HepG2 (cell line): ENCODE measurements around the gene COPS9.

ENCODE experiments used
- CHD2 ChIP-seq: IDR thresholded peaks from 2 replicates; pipeline ENCODE4 v1.6.1; 2011; ENCODE audit warnings: low read depth, low read length, improper control_type of control experiment
- CTCF ChIP-seq: sonication (generic); formaldehyde crosslinking; IDR thresholded peaks from 2 replicates; pipeline ENCODE4 v1.5.0; 2020; ENCODE audit warnings: mild to moderate bottlenecking, missing genetic modification reagents, moderate library complexity
- ESRRA ChIP-seq: sonication (generic); formaldehyde crosslinking; IDR thresholded peaks from 2 replicates; pipeline ENCODE4 v1.5.1; 2020; ENCODE audit warnings: mild to moderate bottlenecking, low read depth, missing genetic modification reagents
- FIP1L1 ChIP-seq: fragments of 200-400 bp; formaldehyde crosslinking; IDR thresholded peaks from 2 replicates; pipeline ENCODE4 v1.6.1; 2018; ENCODE audit warnings: low read depth, mild to moderate bottlenecking, low read length, moderate library complexity, borderline replicate concordance; ENCODE audit not compliant: insufficient read depth
- HBP1 ChIP-seq: IDR thresholded peaks from 2 replicates; pipeline ENCODE4 v1.6.1; 2016; ENCODE audit warnings: low read depth, control low read depth
- MAX ChIP-seq: IDR thresholded peaks from 2 replicates; pipeline ENCODE4 v1.6.1; 2012; ENCODE audit warnings: inconsistent platforms
- MLX ChIP-seq: IDR thresholded peaks from 2 replicates; pipeline ENCODE4 v1.6.1; 2016
- NFRKB ChIP-seq: fragments of 450-650 bp; IDR thresholded peaks from 2 replicates; pipeline ENCODE4 v1.6.1; 2017
- YY1 ChIP-seq: IDR thresholded peaks from 2 replicates; pipeline ENCODE4 v1.6.1; 2011; ENCODE audit warnings: low read length, low read depth, moderate library complexity, mild to moderate bottlenecking; ENCODE audit not compliant: insufficient read depth, insufficient replicate concordance
- ZFP90 ChIP-seq: sonication (generic); formaldehyde crosslinking; IDR thresholded peaks from 2 replicates; pipeline ENCODE4 v1.8.0; 2022; ENCODE audit warnings: missing genetic modification reagents, mild to moderate bottlenecking, inconsistent platforms, borderline replicate concordance
- ZNF205 ChIP-seq: IDR thresholded peaks from 2 replicates; pipeline ENCODE4 v1.6.1; 2018; ENCODE audit warnings: missing biosample characterization, missing genetic modification reagents
- ZNF275 ChIP-seq: sonication (generic); formaldehyde crosslinking; IDR thresholded peaks from 2 replicates; pipeline ENCODE4 v1.8.0; 2022; ENCODE audit warnings: missing genetic modification reagents, mild to moderate bottlenecking, inconsistent platforms, borderline replicate concordance
- ZNF510 ChIP-seq: sonication (generic); formaldehyde crosslinking; IDR thresholded peaks from 2 replicates; pipeline ENCODE4 v1.4.0; 2020; ENCODE audit warnings: low read depth, mild to moderate bottlenecking, missing genetic modification reagents
- ZNF580 ChIP-seq: IDR thresholded peaks from 2 replicates; pipeline ENCODE4 v1.6.1; 2016; ENCODE audit warnings: low read depth, borderline replicate concordance

- TF ChIP-seq ZNF580 (CRISPR knock-in tag) (no peak), CTCF (CRISPR knock-in tag) (no peak), MLX (CRISPR knock-in tag) (no peak), ZFP90 (CRISPR knock-in tag) (no peak), CHD2 (no peak), YY1 (no peak), ZNF510 (CRISPR knock-in tag) (no peak), ESRRA (no peak), MAX (no peak), NFRKB (no peak), FIP1L1 (no peak), ZNF205 (CRISPR knock-in tag) (no peak), HBP1 (no peak), ZNF275 (no peak)
These were observed 1.6 kb downstream of the COPS9 start for GRCh38 chr2:240134466-240134865.
